Endometrium (tissue), 2 donors: Measurements from ENCODE around the gene CCDC40.
"Not testable (repeated sequence)": the region's sequence is repeated elsewhere in the genome, so short reads cannot be mapped to it uniquely, and the experiment has no call there.

ENCODE experiments used
- FAIRE-seq: peaks from 2 replicates; lab custom pipeline; 2012; peaks lifted over from hg19 to GRCh38; lab: Jason Lieb, UNC
- donor health status: control.
- donor health status: control.

CCDC40 gene

GRCh38 chr17:80081596-80081995 lies 45.2 kb downstream of the CCDC40 start:
- FAIRE-seq: no peak

- no peak for FAIRE-seq
Observed at GRCh38 chr17:80082403-80083135, 46.1 kb downstream of the CCDC40 start.

DNA sequence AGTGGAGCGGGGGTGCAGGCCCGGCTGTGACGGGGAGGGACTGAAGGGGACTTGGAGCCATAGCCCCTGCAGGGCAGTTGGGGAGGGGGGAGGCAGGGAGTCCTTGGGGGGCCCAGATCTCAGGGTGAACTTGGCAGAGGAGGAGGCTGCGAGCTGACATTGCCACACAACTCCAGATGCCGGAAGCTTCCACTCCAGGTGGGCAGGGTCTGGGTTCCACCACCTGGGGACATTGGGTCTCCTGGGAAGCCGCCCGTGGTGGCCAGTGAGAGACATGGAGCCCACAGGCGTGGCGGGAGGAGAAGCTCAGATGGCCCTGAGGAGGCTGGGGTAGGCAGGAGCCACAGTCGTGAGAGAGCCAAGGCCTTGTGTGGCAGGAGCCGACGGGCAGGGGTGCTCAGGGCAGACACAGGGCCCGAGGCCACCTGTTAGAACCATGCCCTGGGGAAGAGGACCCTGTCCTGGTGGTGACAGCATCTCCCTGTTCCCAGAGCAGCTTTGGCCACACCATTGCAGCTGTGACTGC lies 46.8 kb downstream of the CCDC40 start:
- FAIRE-seq: no peak

DNA sequence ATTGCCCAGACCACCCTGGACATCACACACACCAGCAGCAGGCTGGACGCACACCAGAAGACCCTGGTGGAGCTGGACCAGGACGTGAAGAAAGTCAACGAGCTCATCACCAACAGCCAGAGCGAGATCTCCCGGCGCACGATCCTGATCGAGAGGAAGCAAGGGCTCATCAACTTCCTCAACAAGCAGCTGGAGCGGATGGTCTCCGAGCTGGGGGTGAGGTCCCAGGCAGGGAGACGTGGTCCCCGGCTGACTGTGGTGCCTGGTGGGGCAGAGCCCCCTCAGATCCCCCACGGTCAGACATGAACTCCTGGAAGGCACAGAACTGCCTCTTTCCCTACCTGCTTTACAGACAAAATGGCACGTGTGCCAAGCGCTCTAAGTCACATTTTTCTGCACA lies 48.3 kb downstream of the CCDC40 start:
- FAIRE-seq: no peak

- no peak for FAIRE-seq
Observed at GRCh38 chr17:80086081-80086480, 49.6 kb downstream of the CCDC40 start.

DNA sequence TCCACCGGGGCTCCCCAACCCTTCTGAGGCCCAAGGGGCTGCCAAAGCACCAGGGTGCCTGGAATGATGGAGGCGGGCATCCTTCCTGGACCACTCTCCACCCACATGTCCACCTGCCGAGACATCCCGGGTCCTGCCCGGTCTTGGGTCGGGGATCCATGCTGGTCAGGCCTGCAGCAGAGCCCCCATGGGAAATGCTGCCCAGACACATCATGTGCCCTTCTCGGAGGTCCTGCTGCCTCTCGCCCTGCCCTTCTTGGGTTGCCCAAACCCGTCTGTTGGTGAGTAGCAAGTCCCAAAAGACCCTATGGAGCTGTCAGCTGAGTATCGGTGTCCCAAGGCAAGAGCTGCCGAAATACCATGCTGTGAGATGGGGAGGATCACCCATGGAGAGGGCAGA lies 50.2 kb downstream of the CCDC40 start:
- FAIRE-seq: no peak

GRCh38 chr17:80087346-80088265 lies 51.2 kb downstream of the CCDC40 start:
- no peak for FAIRE-seq

DNA sequence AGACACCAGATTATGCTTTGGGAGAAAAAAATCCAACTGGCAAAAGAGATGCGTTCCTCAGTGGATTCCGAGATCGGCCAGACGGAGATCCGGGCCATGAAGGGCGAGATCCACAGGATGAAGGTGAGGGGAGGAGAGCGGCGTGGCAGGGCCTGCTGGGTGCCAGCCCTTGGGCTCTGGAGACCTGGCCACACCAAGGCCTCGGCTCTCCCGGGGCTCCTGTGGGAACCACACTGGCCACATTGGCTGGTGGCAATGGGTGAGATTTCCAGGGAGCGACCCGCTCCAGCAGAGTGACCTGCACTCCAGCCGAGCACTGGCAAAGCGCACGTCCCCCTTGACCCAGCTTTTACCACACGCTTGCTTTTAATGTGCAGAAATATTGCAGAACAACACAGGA lies 53.3 kb downstream of the CCDC40 start:
- no peak for FAIRE-seq

- not testable (repeated sequence) for FAIRE-seq
Observed at GRCh38 chr17:80090164-80090563, 53.7 kb downstream of the CCDC40 start.

- FAIRE-seq: no peak
Observed at GRCh38 chr17:80091376-80091775, 54.9 kb downstream of the CCDC40 start.

- FAIRE-seq: no peak
Observed at GRCh38 chr17:80092959-80093358, 56.5 kb downstream of the CCDC40 start.

DNA sequence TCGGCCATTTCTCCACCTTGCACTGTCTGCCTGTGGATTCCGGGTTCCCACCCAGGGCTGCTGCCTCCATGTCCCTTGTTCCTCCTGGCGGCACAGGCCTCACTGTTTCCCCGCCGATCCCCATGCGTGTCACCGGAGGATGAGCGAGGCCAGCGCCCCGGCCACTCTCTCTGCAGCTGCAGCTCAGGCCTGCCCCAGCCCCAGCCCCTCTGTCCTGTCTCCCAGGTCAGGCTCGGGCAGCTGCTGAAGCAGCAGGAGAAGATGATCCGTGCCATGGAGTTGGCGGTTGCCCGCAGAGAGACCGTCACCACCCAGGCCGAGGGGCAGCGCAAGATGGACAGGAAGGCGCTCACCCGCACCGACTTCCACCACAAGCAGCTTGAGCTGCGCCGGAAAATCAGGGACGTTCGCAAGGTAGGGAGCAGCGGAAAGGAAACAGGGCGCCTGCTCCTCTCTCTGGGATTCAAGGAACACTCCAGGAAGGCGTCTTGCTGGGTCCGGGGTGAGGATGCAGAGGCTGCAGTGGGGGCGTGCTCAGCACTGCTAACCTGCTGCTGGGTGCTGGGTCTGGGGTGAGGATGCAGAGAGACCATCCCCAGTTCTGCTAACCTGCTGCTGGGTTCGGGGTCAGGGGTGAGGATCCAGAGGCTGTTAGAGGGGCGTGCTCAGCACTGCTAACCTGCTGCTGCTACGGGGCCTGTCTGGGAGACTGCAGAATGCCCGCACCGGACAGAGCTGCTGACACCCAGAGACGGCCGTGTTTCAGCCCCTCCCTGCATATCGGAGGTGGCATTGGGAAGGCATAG lies 58.8 kb downstream of the CCDC40 start:
- no peak for FAIRE-seq

GRCh38 chr17:80095844-80096475 lies 59.5 kb downstream of the CCDC40 start:
- no peak for FAIRE-seq

DNA sequence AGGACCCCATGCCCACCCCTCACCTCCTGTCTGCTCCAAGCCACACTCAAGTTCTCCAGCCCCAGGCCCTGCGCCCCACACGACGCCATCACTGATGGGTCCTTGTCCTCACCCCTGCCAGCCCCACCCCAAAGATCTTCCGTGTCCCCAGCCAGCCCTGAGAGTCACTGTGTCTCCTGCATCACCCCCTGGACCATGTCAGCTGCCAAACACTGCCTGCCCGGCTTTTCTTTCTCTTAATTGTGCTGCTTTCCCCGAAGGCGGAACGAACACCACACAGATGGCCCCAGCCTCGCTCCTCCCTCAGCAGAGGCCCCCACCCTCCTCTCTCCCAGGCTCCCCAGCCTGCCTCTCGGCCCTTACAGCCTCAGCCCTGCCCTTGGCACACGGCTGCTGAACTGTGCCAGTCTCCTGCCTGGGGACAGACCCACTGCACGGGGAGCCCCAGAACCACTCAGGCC lies 60.1 kb downstream of the CCDC40 start:
- FAIRE-seq: no peak

DNA sequence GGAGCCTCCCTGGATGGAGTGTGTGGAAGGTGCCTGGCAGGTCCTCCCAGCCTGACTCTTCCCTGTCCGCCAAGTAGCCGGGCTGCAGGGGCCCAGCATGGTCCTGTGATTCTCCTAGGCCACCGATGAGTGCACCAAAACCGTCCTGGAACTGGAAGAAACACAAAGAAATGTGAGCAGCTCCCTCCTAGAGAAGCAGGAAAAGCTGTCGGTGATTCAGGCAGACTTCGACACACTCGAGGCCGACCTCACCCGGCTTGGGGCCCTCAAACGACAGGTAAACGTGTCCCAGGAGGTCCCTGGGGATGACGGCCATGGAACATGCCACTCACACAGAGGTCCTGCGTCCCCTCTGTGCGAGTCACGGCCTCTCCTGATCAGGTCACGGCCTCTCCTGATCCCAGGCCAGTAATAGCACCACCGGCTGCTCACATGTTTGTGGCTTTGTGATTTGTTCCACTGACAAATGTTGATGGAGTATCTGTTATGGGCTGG lies 60.7 kb downstream of the CCDC40 start:
- no peak for FAIRE-seq

- FAIRE-seq: no peak
Observed at GRCh38 chr17:80097844-80098691, 61.6 kb downstream of the CCDC40 start.

DNA sequence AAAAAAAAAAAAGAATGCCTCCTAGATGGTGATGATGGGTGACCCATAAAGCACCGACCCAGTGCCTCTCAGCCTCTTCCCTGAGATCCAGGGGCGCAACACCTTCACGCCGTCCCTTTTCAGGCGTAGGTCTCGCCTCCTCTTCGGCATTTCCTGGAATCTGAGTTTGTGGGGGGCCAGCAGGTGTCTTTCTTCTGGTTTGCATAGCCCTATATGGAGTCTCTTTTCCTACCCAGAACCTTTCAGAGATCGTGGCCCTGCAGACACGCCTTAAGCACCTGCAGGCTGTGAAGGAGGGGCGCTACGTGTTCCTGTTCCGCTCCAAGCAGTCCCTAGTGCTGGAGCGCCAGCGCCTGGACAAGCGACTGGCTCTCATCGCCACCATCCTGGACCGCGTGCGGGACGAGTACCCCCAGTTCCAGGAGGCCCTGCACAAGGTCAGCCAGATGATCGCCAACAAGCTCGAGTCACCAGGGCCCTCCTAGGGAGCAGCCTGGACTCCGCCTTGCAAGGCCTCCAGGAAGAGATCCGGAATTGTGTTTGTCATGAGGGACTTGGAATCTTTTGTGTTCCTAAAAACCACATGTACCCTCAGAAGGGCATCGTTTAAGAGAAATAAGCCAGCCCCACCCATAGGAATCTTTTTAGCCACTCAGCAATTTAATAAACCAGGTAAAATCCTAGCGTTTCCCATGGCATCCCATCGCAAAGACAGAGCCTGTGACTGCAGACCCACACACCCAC lies 63.0 kb downstream of the CCDC40 start:
- no peak for FAIRE-seq

GRCh38 chr17:80100035-80100323 lies 63.5 kb downstream of the CCDC40 start:
- no peak for FAIRE-seq

- no peak for FAIRE-seq
Observed at GRCh38 chr17:80101011-80101945, 64.8 kb downstream of the CCDC40 start, which contains the start of gene GAA. Gene GAA, plus strand, starts transcription at chr17:80101581. Its CDS starts 3,006 bp downstream, at chr17:80104587.
